HG03520 (cell line): Measurements from ENCODE around the gene TSEN2.
A peak's percentile ranks its signal among the peaks of the same experiment; 100 is the strongest.
"Not testable (repeated sequence)": the region's sequence is repeated elsewhere in the genome, so short reads cannot be mapped to it uniquely, and the experiment has no call there.

Experiments
- ATAC-seq: cut with Tn5 transposase; IDR thresholded peaks from one replicate; pipeline ENCODE4 v1.9.1; 2021; ENCODE audit warnings: mild to moderate bottlenecking, moderate library complexity; ENCODE audit not compliant: unreplicated experiment

Gene TSEN2

DNA sequence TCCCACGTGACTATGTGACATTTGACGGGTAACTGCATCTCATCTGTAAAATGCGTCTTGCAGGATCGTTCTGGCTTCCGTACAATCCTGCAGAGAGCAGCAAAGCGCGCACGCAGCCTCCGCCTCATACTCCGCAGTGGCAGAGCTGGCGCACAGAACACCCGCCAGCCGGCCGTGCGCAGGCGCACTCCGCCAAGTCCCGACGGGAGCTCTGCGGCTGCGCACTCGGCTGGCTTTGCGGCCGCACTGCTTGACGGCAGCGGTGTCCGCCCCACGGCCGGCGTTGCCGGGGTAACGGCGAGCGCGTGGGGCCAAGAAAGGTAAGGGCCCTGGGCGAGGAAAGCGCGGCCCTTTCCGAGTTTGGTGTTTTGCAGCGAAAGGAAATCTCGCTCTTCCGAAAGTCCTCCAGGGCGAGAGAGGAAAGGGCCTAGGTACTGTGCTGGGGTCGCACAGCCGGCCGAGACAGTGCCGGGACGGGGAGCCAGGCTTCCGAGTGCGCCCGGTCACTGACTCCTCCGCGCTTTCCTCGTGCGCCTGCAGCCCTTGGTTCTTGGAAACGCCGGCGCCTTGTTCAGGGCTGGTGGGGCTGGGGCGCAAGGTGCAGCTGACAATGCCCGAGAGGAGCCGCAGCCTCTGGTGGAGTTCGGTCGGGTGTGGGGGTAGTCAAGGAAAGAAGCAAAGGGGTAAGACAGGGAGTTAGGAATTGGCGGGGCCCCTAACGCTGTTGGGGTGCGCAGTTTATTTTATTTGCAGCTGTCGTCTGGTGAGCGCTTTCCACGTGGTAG, at the start of gene TSEN2:
Gene TSEN2, plus strand, starts transcription at position 283 of the 785 bp plus-strand sequence. CDS start 5,321 bp downstream, outside the sequence.
- ATAC-seq, result peak; percentile 91

DNA sequence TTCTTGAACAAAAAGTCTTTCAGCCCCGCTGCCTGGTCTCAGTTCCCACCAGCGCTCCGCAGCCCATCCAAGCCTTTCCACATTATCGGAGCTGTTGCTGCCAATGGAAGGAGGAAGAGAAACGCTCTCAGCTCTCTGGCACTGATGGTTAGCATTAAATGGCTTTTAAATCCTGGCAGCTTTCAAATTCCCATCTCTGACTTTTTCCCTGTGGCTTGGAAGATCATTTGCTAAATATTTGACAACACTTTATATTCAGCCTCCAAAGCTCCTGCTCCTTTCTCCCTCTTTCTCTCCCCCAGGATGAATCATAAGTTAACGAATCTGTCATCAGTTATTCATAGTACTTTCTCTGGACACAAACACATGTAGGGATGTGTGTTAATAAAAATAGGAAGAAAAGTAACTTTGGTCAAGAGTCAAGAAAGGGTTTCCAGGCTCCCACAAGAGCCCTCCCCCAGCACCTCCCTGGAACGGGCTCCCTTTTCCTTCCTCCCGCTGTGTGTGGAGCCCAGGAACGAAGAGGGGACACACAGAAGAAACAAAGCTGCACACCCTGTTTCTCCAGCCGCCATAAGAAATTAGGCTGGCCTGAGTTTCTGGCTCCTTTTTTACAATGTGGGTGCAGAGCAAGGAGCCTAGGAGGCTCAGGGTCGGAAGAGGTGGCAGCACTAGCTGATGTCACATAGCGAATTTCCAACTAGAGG, 47.6 kb upstream of the TSEN2 start:
- ATAC-seq, result no peak

DNA sequence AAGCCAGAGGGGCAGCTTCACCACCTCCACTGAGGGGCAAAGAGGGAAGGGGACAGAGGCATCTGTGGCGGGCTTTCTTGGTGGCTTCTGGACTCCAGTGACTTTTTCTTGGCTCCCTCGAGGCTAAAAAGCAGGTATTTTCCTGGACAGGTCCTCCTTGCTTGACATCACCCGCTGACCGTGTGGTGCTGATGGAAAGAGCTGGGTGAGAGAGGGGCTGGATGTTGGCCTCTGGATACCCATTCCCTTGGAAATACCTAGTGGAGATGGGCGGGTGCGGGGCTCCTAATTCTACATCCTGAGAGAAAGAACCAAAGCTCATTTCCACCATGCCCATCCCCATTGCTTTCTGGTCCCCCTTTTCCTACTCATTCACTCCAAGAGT, 47.1 kb upstream of the TSEN2 start:
- ATAC-seq, result no peak

DNA sequence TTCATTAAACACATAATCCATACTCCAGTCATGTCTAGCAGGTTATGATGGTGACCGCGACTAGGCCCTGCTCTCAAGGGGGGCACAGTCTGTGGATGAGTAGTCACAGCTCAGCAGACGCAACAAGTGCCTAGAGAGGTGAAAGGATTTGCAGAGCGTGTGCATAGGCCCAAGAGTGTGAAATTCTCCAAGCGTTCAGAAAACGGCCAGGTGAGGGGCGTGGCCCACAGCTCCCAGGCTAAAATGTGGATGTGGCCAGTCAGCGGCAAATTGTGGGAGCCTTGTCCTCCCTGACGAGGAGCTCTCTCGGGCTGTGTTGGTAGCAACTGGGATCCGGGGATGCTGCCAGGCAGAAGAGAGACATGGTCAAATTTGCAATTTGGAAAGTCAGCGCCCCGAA, 46.4 kb upstream of the TSEN2 start:
- no peak for ATAC-seq

DNA sequence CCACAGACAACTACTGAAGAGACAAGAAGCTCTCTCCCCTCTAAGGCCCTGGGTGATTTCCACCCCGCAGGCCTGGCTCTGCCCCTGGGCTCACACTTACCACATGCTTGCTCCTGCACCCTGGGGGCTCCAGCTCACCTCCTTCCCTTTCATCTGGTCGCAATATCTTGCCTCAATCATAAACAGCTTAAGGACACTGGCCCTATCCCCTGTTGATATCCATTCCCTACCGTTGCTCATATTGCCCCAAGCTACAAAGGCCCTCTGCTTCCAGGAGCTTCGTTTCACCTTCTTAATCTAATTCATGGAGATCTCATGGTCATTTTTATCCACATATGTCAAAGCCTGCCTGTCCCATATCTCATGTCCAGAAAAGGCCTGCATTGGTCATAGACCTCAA, 46.0 kb upstream of the TSEN2 start:
- no peak for ATAC-seq

DNA sequence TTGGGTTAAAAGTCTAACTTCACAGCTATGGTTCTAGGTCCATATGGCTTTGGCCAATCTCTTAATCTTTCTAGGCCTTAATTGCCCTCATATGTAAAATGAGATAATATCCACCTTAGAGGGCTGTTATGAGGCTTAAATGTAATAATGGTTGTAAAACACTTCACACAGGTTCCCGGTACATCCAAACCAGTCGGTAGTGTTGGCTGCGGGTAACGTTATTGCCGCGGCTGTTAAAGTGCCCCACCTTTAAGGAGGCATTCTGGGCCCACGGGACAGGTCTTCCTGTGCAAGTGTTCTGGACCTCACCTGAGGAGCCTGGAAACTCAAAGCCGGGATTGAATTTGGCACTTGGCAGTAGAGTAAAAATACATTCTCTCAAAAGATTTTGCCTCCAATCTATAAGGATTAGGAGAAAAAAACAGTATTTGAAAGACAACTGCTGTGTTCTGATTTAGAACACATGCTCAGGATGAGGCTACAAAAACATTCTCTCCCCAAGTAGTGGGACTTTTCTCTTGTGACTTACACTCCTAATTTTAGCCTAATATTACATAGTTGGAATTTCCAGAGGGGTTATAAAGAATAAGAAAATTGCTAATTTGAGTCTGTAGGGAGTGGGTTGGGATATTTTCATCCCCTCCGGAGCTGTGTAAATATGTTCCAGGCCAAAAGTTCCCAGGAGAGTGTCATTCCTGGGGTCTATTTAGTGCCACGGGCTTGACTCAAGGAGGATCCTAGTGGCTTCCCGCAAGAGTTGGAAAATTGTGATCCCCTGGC, 44.9 kb upstream of the TSEN2 start:
- no peak for ATAC-seq

DNA sequence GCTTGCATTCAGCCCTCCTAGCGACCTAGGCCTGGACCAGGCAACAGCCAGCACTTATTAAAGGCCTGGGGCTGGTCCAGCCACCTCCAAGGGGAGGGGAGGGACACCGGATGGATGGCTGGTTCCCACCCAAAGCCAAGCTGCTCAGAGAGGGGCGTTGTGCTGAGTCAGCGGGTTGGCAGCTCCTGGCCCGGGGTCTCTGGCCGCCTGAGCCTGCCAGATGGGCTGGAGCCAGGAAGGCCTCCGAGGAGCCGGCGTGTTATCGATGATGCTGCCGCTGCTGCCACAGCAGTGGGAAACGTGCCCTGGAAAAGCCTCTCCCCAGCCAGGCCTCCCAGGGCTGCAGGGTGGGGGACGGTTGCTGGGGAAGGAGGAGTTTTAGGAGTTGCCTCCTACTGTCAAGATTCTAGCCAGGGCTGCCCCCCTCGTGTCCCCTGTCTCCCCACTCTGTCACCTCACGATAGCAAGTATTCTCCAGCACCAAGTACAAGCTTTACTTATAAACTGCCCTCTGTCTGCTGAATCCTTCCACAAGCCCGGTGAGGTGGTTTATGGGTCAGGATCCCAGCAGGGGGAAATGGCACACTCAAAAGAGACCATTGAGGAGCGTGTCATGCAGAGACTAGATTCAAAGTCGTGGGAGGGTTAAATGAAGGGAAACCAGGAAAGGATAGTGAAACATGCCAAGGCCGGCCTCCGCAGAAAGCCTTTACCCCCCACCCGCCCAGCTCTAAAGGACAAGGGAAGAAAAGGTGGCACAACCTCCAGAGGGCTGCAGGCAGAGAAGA, 43.2 kb upstream of the TSEN2 start:
- ATAC-seq, result no peak

DNA sequence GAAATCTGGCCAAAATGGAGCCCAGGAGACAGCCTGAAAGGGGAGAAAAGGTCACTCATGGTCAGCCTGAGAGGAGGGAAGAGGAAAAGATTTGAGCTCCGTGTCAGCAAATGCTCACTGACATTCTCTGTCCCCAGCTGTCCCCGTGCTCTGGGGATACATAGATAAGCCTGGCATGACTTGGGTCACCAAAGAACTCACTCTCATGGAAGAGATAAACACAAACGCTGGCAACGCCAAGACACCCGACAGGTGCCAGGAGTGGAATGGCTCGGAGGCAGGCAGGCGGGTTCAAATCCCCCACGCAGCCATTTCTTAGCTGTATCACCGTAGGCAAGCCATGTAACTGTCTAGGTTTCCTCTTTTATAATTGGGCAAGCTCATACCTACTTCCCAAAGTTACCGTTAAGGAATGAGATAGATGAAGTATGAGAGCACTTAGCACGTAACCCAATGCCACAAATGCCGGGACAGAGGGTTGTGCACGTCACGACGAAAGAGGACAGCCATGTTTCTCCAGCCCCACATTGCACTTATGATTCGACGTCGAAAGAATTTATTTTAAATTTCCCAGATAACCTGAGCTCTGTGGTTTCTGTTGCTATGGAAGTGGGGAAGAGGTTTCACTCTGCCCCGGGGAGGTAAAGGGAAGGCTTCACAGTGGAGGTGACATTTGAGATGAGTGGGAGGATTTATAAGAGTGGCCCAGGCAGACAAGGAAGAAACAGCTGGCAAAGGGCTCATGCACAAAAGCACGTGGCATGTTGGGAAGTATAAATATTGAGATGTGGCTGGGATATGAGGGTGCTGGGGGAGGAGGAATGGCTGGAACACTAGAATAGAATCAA, 41.4 kb upstream of the TSEN2 start:
- no peak for ATAC-seq

DNA sequence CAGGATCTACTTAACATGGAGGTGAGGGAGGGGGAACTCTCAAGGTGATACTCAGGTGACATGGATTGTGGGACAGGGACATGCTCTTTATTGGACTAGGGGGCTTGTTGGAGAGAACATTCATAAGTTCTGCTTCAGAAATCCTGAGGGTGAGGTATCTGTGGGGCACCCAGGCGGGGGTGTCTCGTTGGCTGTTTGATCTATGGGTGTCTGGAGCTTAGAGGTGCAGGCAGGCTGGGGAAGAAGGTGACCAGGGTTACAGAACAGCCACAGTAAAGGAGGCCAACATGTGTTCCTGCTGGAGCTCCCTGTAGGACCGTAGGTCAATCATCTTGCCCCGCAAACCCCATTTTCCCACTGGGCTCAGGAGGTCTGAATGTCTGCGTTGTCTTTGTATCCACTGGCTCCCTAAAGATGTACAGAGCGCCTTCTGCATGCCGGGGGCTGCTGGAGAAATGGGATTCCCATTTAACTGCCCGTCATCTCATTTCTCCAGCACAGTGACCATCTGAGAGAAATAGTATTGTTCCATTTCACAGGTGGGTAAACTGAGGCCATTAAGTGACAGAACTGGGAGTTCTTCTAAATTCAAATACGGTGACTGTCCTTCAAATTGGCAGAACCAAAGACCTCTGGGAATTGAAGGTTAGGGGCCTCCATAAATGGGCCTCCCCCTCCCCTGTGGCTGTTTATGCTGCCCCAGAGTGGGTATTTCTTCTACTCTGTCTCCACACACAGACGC, 40.3 kb upstream of the TSEN2 start:
- no peak for ATAC-seq

DNA sequence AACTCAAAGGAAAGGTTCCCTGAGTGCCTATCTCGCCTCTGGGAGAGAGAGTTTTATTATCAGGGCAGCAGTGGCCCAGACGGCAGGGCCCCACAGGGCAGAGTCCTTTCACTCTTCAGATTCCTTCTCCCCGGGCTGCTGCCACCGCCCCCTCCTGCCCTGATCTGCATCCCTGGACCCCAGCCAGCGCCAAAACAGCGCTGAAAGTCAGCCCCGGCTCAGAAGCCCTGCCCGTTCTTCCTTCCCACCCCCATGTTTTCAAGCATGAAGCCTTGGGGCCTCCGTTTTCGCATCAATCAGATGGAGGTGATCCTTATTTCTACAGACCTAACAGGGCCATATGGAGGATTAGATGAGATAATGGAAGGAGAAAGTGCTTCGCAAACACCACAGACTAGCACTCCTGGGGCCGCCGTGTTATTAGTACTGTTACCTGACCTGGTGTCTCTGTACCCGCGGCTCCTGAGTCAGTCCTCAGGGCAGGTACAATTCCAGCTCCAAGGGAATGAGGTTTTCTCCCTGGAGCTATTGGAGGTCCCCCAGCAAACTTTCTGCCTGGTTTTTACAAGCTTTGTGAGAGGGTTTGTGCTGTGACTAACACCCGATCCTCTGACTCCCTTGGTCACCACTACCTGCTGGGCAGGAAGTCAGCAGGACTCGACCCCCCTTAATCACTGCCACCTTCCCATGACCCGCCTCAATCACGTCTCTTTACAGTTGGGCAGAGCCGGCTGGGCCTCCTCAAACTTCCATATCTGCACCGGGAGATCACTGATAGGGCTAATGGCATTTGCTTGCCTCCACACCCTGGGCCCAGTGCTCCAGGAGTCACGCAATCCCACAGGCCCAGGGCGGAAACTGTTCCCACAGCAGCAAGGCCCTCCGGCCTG, 39.5 kb upstream of the TSEN2 start:
- no peak for ATAC-seq

DNA sequence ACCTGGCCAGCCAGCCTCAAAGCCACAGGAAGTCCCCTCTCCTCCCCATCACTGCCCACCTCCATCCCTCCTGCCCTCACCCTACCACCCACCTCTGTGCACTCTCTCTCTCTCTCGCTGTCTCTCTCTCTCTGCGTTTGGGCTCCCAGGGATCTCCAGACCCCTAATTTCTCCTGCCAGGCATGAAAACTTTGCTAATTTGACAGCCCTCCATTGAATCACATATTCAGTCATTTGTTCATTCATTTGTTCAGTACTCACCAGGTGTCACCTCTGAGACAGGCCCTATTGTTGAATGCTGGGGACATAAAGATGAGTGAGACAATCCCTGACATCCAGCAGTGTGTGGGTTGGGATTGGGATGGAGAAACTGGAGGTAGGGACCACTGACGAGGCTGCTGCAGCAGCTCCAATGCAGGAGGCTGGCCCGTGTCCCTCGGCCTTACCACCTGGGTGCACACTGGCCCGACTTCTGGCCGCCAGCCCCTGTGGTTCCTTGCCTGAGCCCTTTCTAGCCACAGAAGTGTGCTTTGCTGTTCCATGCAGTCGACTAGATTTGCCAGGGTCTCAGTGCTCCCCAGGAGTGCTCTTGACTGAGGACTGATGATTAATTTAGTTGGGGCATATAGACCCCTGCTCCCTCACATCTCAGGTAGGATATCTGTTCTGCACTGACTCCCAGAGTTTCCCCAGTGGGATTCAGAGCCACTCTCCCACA, 38.6 kb upstream of the TSEN2 start:
- no peak for ATAC-seq

DNA sequence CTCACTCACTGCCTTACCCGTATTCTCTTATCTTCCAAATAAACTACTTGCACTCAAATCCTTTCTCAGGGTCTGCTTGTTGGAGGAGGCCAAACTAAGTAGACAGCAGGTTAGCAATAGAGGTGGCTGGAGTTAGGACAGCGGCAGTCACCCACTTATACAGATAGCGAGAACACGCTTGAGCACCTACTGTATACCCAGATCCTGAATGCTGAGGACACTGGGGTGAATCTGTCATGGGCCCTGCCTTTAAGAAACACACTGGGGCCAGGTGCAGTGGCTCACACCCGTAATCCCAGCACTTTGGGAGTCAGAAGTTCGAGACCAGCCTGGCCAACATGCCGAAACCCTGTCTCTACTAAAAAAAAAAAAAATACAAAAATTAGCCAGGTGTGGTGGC, 38.0 kb upstream of the TSEN2 start:
- no peak for ATAC-seq

DNA sequence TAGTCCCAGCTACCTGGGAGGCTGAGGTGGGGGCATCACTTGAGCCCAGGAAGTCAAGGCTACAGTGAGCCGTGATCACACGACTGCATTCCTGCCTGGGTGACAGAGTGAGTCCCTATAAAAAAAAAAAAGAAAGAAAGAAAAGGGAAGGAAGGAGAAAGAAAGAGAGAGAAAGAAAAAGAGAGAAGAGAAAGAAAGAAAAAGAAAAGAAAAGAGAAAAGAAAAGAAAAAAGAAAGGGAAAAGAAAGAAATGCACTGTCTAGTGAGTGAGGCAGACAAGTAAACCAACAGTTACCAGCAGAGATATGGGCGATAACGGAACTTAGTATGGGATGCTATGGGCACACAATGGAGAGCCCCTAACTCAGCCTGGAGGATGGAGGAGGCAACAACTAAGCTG, 37.2 kb upstream of the TSEN2 start:
- no peak for ATAC-seq

DNA sequence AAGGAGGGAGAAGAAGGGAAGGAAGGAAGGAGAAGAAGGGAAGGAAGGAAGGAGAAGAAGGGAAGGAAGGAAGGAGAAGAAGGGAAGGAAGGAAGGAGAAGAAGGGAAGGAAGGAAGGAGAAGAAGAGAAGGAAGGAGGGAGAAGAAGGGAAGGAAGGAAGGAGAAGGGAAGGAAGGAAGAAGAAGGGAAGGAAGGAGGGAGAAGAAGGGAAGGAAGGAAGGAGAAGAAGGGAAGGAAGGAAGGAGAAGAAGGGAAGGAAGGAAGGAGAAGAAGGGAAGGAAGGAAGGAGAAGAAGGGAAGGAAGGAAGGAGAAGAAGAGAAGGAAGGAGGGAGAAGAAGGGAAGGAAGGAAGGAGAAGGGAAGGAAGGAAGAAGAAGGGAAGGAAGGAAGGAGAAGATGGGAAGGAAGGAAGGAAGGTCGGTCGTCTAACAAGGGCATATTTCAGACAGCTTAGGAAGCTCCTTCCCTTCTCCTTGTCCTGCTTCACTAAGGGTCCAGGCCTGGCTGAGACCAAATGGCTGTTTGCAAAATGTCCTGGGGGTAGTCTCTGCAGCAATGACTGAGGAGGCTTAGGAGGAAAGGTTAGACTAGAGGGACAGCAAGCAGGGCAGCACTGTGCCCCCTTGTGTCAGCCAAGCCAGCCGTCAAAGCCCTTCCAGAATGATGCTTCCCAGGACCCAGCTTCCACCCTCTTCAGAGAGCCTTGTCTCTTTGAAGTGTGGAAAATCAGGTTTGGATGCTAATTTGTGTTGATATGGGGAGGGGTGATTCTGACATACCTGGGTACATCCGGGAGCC, 35.7 kb upstream of the TSEN2 start:
- not testable (repeated sequence) for ATAC-seq

DNA sequence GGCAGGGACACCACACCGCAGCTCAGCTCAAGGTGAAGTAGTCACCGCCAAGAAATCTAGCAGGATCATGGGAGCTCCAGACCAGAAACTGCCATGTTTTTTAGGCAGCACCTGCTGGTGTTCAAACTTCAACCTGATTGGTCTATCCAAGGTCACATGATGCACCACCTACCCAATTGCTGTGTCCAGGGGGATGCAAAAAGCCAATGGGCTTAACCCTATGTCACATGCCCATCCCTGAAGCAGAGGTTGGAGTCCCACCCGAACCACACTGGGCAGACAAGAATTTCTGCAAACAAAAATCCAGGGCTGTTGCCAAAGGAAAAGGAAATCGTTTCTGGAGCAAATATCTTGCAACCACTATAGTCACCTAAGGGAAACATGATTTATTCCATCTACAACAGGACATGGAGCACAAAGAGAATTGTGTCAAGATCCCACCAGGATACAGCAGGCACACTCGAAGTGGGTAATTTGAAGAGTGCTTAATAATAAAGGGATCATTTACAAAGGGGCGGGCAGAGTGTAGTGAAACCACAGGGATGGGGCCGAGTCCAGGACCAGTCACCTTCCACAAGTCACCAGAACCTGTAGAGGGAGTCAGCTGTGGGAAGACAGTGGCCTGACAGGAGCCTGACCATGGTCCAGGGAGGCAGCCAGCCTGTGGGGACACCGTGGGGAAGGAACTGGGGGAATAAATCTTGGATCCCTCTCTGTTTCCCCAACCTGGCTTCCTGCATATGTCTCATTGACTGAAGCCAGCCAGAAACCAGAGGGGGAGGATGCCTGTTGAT, 34.2 kb upstream of the TSEN2 start:
- no peak for ATAC-seq

DNA sequence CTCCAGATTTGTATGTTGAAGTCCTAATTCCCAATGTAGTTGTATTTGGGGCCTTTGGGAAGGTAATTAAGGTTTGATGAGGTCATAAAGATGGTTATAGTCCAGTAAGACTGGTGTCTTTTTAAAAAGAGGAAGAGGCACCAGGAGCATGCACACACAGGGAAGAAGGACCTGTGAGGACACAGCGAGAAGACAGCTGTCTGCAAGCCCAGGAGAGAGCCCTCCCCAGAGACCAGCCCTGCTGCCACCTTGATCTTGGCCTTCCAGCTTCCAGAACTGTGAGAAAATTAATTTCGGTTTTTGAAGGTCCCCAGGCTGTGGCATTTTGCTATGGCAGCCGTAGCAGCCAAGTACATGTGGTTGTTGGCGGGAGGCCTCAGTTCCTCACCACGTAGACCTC, 32.8 kb upstream of the TSEN2 start:
- no peak for ATAC-seq
